GM19328 (cell line): ENCODE measurements around the gene NOLC1.
"Not testable (repeated sequence)": the region's sequence is repeated elsewhere in the genome, so short reads cannot be mapped to it uniquely, and the experiment has no call there.

Experiments
- ATAC-seq: cut with Tn5 transposase; IDR thresholded peaks from one replicate; pipeline ENCODE4 v1.9.1; 2021; ENCODE audit warnings: mild to moderate bottlenecking, moderate library complexity; ENCODE audit not compliant: unreplicated experiment

The NOLC1 gene

DNA sequence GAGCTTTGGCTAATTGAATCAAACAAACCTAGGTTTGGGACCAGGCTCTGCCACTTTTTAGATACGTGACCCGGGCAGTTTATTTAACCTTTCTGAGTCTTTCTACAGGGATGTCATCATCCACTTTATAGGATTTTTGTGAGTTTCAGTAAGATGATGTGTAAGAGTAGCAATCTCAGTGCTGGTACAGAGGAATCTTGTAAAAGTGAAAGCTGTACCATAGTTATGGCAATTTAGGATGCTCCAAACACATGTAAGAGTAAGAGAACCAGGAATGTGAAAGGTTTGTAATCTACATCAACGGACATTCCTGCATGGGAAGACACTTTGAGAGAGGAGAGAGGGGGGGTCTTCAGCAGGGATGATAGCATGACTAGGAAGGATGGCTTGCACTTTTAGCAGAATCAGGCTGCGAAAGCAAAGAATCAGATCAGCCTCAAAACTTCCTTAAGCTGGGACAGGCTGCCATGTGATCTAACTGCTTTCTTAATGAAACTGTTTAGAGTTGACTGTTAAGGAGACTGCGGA is 968 bp downstream of the NOLC1 start:
- ATAC-seq = no peak

DNA sequence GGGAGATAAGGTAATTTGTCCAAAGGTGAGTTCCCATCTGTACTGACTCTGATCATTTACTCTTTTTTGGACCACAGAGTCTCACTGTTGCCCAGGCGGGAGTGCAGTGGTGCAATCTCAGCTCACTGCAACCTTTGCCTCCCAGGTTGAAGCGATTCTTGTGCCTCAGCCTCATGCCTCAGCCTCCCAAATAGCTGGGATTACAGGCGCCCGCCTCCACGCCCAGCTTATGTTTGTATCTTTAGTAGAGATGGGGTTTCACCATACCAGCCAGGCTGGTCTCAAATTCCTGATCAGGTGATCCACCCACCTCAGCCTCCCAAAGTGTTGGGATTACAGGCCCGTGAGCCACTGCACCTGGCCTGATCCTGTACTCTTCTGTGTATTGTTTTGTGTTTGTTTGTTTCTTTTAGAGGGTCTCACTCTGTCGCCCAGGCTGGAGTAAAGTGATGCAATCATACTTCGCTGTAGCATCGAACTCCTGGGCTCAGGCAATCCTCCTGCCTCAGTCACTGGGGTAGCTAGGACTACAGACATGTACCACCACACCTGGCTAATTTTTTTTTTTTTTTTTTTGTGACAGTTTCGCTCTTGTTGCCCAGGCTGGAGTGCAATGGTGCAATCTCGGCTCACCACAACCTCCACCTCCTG is 2.4 kb downstream of the NOLC1 start:
- no peak for ATAC-seq

DNA sequence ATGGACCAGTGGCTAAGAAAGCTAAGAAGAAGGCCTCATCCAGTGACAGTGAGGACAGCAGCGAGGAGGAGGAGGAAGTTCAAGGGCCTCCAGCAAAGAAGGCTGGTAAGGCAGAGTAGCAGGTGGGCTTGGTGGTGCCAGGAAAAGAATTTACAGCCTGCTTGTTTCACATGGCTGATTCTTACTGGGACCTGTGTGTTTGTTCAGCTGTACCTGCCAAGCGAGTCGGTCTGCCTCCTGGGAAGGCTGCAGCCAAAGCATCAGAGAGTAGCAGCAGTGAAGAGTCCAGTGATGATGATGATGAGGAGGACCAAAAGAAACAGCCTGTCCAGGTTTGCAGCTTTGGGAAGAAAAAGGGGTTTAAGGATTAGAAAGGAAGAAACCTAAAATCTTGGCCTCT is 5.0 kb downstream of the NOLC1 start:
- no peak for ATAC-seq

DNA sequence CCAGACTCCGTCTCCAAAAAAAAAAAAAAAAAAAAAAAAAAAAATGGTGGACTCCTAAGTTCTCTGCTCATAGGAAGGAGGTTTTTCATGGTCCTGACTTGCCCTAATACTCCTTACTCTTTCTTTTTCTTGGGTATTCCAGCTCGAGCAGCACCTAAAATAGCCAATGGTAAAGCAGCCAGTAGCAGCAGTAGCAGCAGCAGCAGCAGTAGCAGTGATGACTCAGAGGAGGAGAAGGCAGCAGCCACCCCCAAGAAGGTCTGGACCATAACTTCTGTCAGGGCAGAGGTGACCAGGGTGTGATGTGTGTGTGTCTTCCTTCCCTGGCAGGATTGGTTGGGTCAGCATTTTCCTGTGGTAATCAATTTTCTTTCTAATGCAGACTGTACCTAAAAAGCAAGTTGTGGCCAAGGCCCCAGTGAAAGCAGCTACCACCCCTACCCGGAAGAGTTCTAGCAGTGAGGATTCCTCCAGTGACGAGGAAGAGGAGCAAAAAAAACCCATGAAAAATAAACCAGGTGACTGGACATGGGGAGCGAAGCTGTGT is 6.9 kb downstream of the NOLC1 start:
- ATAC-seq = no peak

DNA sequence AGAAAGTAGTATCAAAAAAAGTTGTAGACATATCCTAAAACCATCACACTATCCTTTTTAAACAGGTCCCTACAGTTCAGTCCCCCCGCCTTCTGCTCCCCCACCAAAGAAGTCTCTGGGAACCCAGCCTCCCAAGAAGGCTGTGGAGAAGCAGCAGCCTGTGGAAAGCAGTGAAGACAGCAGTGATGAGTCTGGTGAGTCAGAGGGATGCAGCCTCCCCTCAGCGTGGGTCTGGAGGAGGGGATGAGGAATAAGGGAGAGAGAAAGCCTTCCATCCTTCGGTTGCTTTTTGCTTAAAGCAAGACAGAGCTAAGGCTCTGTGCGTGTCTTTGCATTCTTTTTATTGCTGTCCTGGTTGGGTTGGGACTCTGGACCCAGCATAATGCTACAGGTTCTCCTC is 7.6 kb downstream of the NOLC1 start:
- no peak for ATAC-seq

DNA sequence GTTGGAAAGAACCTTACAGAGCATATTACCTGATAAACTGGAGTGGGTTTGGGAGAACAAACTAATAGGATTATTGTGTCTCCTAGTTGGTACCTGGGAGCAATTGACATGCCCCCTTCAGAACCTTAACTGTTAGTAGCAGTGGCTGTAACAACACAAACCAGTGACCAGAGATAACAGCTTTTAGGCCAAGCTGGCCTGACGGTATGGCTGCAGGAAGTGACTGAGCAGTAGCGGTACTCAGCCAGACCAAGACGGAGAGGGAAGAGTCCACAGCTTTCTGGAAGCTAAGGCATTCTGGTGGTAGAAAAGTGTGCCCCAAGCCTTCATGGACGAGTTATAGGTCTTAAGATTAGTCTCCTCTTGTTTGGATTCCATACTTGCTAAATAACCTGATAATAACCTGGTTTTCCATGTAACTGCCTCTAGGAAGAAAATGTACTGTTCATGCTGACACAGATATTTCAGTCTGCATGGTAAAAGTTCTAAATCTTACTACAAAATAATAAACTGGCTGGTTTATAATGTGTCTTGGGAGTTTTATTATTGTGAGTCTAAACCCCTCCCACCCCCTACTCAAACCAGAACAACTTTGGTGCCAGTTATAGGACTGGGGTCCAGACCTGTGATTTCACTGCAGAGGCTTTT is 11.3 kb downstream of the NOLC1 start:
- ATAC-seq = no peak

DNA sequence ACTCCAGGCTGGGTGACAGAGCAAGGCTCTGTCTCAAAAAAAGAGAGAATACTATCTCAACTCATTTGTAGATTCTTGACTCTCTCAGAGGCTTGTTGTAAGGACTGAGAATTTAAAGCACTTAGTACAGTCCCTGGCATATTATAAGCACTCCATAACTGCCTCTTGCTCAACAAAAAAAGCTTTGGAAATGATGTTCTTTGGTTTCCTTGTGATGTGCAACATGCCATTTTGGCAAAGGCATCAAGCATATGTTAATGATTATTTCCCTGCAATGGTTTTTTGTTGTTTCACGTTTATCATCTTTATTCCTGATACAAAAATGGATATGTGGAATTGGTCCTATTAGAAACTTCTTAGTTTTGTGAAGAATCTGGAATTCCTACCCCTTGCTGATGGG is 15.7 kb downstream of the NOLC1 start:
- no peak for ATAC-seq

DNA sequence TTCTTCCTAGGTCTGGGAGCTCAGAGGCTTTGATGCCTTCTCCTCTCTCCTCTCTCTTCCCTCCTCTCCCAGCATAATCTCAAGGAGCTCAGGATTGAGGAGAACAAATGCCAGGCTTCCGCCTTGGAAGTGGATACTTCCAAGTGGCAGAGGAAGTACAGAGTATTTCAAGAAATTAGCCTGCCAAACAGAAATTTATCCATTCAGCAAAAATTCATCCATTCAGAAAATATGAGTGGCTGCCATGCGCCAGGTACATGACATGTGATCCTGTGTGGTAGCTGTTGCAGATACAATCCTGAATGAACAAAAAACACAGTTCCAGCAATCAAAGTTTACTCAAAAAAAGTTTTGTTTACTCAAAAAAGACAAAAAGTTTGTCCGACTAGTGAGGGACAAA is 18.4 kb downstream of the NOLC1 start:
- no peak for ATAC-seq

DNA sequence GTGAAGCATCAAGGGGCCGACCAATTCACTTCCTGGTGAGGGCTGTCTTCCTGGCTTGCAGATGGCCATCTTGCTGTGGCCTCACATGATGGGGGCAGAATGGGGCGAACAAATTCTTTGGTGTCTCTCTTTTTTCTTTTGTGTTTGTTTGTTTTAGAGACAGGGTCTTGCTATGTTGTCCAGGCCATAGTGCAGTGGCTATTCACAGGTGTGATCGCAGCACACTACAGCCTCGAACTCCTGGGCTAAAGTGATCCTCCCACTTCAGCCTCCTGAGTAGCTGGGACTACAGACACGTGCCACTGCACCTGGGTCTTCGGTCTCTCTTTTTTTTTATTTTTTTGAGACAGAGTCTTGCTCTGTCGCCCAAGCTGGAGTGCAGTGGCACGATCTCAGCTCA is 20.1 kb downstream of the NOLC1 start:
- no peak for ATAC-seq

DNA sequence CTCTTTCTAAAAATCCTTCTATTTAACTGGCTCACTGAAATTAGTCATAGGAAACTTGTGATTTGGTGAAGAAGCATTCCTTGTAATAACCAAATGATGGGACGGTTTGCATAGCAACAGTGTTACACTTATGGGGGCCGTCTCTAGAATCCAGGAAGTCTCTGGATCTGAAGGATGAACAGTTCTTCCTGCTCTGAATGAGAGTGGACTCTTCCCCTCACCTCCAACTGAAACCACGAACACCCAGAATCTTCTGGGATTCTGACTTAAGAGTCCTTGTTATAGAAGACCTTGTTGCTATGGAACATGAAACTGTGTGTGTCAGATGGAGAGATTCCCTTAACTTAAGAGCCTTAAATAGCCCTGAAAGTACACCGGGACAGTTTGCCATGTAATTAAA is 23.2 kb downstream of the NOLC1 start:
- ATAC-seq = no peak

DNA sequence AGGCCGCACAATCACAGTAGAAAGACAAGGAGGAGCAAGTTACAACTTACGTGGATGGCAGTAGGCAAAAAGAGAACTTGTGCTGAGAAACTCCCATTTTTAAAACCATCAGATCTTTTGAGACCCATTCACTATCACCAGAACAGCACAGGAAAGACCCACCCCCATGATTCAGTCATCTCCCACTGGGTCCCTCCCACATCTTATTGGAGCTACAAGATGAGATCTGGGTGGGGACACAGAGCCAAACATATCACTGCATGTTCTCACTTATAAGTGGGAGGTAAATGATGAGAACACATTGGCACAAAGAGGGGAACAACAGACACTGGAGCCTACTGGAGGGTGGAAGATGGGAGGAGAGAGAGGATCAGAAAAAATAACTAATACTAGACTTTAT is 32.4 kb downstream of the NOLC1 start:
- no peak for ATAC-seq

DNA sequence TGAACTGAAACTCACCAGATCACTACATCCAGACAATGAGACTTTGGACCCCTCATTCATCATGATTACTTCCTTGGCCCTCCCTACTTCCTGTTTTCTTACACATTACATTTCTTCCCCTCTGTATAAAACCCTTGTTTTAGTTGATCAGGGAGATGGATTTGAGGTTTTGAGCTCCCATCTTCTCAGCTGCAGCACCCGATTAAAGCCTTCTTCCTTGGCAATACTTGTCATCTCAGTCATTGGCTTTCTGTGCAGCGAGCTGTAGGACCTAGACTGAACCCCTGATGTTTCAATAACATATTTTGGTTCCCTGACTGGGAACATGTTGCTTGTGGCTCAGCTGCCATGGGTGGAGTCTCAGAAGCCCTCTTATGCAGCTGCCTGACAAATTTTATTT is 33.1 kb downstream of the NOLC1 start:
- no peak for ATAC-seq

DNA sequence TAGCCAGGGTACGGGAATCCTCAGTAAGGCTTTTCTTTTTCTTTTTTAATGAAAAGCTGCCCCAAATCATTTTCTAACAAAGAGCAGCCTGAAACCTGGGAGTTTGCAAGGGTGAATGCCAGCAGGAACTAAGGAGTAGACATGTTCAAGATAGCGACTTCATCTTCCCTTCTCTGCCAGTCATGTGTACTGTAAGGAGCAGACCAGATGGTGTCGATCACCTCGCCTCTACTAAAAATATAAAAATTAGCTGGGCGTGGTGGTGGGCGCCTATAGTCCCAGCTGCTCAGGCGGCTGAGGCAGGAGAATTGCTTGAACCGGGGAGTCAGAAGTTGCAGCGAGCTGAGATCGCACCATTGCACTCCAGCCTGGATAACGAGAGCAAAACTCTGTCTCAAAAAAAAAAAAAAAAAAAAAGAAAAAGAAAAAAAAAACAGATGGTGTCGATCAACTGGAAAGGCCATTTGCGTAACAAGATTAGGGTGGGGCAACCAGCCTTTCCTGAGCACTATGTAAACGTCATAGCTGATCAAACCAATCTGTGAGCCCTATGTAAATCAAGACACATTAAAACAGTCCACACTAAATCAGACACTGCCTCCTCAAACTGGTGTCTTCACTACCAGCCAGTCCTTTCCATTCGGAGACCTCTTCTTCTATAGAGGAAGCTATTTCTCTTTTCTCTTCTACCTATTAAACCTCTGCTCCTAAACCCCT is 33.8 kb downstream of the NOLC1 start:
- no peak for ATAC-seq

DNA sequence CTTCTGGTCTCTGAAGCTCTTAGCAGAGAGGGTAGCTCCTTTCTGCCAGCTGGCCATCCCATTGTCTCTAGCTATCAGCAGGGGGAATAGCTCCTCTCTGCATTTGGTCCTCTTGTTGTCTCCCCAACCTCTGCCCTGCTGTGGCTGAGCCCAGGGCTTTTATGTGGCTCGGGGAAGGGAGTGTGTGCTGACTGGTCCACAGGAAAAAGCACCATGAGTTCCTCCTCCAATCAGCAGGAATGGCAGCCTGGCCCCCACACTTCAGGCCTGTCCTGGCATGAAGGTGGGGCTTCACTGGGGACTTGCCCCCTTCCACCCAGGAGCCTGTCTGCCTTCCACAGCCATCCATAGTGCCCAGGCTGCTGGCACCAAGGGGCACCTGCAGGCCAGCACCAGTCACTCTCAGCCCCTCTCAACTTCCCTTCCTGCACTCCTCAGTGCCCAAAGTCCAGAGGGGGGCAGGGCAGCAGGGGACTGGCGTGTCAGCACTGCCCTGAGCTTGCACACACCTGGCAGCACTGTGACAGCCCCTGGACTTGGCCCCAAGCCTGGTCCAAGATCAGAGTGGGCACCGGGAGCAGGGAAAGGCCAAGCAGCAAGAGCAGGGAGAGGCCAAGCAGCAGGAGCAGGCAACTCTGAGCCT is 36.2 kb downstream of the NOLC1 start:
- ATAC-seq = no peak

DNA sequence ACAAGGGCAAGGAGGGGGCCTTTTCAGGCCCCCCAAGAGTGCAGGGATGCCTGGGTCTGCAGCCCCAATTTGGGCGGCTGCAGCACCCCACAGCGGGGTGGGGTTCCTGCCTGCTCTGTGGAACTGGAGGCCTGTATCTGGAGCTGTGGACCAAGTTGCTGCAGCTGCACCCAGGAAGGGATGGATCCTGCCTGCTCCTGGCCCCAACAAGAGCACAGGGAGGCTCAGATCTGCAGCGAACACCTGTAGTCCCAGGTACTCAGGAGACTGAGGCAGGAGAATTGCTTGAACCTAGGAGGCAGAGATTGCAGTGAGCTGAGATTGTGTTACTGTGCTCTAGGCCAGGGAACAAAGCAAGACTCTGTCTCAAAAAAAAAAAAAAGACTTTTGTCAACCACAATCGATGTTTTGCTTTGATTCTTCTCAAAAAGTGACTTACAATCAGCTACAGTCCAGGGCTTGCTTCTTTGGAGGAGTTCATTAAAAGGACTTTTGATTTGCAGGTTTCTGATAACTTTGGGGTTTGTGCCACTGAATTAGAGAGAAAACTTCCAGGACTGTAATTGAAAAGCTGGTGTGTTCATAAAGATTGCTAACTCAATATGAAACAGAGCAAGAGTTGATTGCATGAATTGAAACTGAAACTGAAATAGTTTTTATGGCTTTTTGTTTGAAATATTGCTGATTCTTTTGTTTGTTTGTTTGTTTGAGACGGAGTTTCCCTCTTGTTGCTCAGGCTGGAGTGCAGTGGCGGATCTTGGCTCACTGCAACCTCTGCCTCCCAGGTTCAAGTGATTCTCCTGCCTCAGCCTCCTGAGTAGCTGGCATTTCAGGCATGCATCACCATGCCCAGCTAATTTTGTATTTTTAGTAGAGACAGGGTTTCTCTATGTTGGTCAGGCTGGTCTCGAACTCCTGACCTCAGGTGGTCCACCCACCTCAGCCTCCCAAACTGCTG is 37.0 kb downstream of the NOLC1 start:
- not testable (repeated sequence) for ATAC-seq

DNA sequence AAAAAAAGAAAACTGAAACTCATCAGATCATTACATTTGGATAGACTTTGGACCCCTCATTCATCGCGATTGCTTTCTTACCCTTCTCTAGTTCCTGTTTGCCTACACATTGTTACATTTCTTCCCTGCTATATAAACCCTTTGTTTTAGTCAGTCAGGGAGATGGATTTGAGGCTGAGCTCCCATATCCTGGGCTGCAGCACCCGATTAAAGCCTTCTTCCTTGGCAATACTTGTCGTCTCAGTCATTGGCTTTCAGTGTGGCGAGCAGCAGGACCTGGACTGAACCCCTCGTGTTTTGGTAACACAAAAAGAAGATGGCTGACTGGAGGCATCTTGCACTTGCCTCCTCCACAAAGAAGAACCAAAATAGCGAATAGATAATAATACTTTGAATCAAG is 39.8 kb downstream of the NOLC1 start:
- no peak for ATAC-seq

DNA sequence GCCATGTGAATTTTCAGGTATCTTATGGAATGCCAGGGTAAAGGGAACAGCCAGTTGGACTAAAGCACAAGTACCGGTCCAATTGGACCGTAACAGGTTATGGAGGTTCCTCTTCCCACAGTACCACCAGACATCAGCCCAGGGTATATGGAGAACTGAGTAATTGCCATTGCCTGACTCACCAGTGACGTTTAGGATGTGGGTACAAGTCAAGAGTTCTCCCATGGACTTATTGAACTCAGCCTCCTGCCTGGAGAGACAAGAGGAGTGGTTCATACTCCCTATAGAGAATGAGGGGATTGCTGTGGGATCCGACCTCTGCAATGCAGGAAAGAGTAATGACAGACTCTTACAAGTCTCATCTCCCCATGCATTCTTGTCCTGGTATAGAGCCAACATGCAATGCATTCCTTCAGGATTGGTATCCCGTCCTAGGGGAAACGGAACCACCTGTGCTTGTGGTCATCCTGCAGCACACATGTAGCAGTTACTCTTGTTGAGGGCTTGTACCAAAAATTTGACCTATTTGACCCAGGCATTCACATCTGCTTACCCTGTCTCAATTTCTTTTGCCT is 43.2 kb downstream of the NOLC1 start:
- ATAC-seq = no peak

DNA sequence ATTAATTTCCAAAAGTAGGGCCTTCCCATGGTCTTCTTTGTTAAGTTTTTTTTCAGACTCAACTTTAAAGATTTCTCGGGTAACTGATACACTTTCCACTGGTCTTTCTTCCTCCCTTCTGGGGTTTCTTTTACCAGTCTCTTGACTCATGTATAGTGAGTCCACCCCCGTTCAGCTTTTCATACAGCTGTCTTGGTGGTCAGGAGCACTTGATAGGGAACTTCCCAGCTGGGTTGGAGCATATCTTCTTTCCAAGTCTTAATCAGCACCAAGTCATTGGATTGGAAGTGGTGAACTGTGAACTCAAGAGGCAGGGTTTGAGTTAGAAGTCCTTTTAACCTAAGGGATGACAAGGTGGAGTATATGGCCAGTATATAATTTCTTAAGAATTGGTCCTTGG is 44.7 kb downstream of the NOLC1 start:
- no peak for ATAC-seq

DNA sequence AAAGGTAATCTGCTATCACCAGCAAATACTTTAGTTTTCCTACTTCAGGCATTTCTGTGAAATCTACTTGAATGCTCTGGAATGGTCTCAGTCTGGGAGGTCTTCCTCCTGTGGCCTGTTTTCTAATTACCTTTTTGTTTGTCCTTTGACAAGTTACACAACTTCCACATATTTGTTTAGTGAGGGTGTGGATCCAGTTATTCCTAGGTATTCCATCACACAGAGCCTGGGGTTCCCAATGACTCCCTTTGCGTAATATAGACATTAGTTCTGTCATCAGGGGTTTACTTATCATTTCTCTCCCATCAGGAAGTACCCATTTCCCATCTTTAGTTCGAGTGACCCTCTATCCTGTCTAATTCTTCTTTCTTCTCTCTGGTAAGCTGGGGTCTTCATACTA is 45.8 kb downstream of the NOLC1 start:
- ATAC-seq = no peak
